Measurements from ENCODE around the gene CTNNA3.

DNA sequence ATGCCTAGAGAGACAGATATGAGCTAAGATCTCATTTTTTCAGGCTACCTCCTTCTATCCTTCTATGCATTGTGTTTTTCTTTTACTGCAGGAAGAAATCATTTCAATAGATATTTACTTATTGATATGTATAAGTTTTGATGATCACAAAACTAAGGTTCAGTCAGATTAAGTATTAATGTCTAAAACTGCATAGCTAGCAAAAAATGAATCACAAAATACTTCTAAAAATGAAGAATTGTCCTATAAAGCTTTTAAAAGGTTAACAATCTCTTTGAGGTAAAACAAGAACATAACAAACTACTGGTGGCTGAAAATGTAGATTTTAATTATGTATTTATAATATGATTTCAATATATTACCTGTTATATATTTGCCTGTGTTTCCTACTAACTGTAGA is 1403.1 kb downstream of the CTNNA3 start:
- TF ChIP-seq CTCF (conservative IDR thresholded peaks at IDR 0.05; ENCODE audit: low read depth, low read length) = no peak
- TF ChIP-seq, protein P1, sequence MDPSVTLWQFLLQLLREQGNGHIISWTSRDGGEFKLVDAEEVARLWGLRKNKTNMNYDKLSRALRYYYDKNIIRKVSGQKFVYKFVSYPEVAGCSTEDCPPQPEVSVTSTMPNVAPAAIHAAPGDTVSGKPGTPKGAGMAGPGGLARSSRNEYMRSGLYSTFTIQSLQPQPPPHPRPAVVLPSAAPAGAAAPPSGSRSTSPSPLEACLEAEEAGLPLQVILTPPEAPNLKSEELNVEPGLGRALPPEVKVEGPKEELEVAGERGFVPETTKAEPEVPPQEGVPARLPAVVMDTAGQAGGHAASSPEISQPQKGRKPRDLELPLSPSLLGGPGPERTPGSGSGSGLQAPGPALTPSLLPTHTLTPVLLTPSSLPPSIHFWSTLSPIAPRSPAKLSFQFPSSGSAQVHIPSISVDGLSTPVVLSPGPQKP (IDR thresholded peaks at IDR 0.05; ENCODE audit: borderline replicate concordance, low read depth, low read length) = no peak
- TF ChIP-seq SMC3 (IDR thresholded peaks at IDR 0.05; ENCODE audit: low read depth, low read length) = no peak
- TF ChIP-seq POLR2A (IDR thresholded peaks at IDR 0.05; ENCODE audit: low read depth, low read length) = no peak
- no peak for TF ChIP-seq FOS (IDR thresholded peaks at IDR 0.05; ENCODE audit: low read depth, low read length)
- no peak for TF ChIP-seq BHLHE40 (IDR thresholded peaks at IDR 0.05; ENCODE audit: low read depth, low read length)
